BJ (cell line): ENCODE measurements around the gene JPT2. TPM values are rescaled to one million over a fixed set of nuclear protein-coding genes. Genes with fewer than 3 reads are reported as not detected.

Experiments used
- CTCF ChIA-PET: fragments of 350-600 bp; formaldehyde crosslinking; extraction: SDS; loops from one replicate; lab custom pipeline; 2021; ENCODE audit warnings: antibody characterized with exemption, inconsistent platforms; lab: Yijun Ruan, JAX
- POLR2A ChIA-PET: fragments of 300-600 bp; sonication (Branson Sonifier 250); formaldehyde crosslinking; extraction: SDS; loops from one replicate; lab custom pipeline; 2021; ENCODE audit warnings: antibody characterized with exemption; lab: Charles Lee
- DNase-seq: peaks from one replicate; pipeline ENCODE4 v3.0.0-alpha.2; 2011; ENCODE audit warnings: low read depth
- H3K27me3 ChIP-seq: 2 replicates; pipeline ENCODE4 v1.6.0; 2011; ENCODE audit warnings: low read length; ENCODE audit not compliant: control insufficient read depth, insufficient read depth
- H3K36me3 ChIP-seq: 2 replicates; pipeline ENCODE4 v1.5.1; 2011; ENCODE audit warnings: low read length; ENCODE audit not compliant: control insufficient read depth, insufficient read depth
- H3K4me3 ChIP-seq: 2 replicates; pipeline ENCODE4 v1.5.1; 2011; ENCODE audit warnings: low read depth, mild to moderate bottlenecking, control low read depth, low read length
- CTCF ChIP-seq: IDR thresholded peaks from 2 replicates; pipeline ENCODE4 v1.5.1; 2011; ENCODE audit warnings: low read depth, mild to moderate bottlenecking, control low read depth, inconsistent platforms, low read length, moderate library complexity; ENCODE audit not compliant: insufficient read depth
- polyA plus RNA-seq: library from polyadenylated mRNA; depleted of rRNA; stranded (reverse); fragments of >200 nt; gene quantifications from 2 replicates; pipeline ENCODE4 v1.2.3, GENCODE V29; 2011

Gene JPT2
- polyA plus RNA-seq, 1 experiment = 46.2 TPM

GRCh38 chr16:1673424-1674151 is 4.5 kb upstream of the JPT2 start:
- Histone ChIP-seq H3K4me3 (no peak overlapping the region), H3K27me3 (no peaks in the 10 kb centered on the region), H3K36me3 (peaks cover 41% of the 10 kb centered on the region)
- POLR2A ChIA-PET = no interaction called here
- no peak for DNase-seq
- no peak for TF ChIP-seq CTCF
- CTCF ChIA-PET = interaction anchor here (2.2 kb wide), 1 partner anchor 32 kb away, joined by 8 read pairs; the partner anchor contains the start of gene MAPK8IP3

- Histone ChIP-seq H3K27me3 (no peaks in the 10 kb centered on the region), H3K4me3 (no peak overlapping the region), H3K36me3 (peaks cover 35% of the 10 kb centered on the region)
- ChIA-PET POLR2A (no interaction called here), CTCF (interaction anchor here (1.4 to 2.2 kb wide), 3 partner anchors 8 to 32 kb away, joined by 3 to 8 read pairs (median 4); partner anchors contain the start of gene MAPK8IP3)
- no peak for TF ChIP-seq CTCF
- DNase-seq = no peak
These were observed 3.8 kb upstream of the JPT2 start for GRCh38 chr16:1674306-1674705.

- CTCF ChIA-PET = interaction anchor here (1.1 to 2.2 kb wide), 4 partner anchors 8 to 31 kb away, joined by 3 to 8 read pairs (median 4); partner anchors contain the start of gene MAPK8IP3
These were observed 3.1 kb upstream of the JPT2 start for GRCh38 chr16:1674751-1675664.

GRCh38 chr16:1676661-1677060 is 1.4 kb upstream of the JPT2 start:
- ChIA-PET POLR2A (no interaction called here), CTCF (interaction anchor here (2.0 kb wide), 1 partner anchor 29 kb away, joined by 6 read pairs; the partner anchor contains the start of gene MAPK8IP3)
- no peaks in the 10 kb centered on the region for H3K27me3 ChIP-seq
- no peak for DNase-seq
- peaks cover 24% of the 10 kb centered on the region for H3K36me3 ChIP-seq
- no peak overlapping the region for H3K4me3 ChIP-seq
- TF ChIP-seq CTCF = no peak

More at GRCh38 chr16:1674751-1675664, 3.1 kb upstream of the JPT2 start:
- no peak for TF ChIP-seq CTCF
- Histone ChIP-seq H3K4me3 (no peak overlapping the region), H3K27me3 (no peaks in the 10 kb centered on the region), H3K36me3 (peaks cover 31% of the 10 kb centered on the region)
- POLR2A ChIA-PET = no interaction called here
- no peak for DNase-seq
